Ascending aorta (tissue), 2 donors: ENCODE data around the gene SETD7. TPM values are rescaled to one million over a fixed set of nuclear protein-coding genes. Genes with fewer than 3 reads are reported as not detected.

Source experiments
- DNase-seq, 2 donors: peaks; one replicate each; pipeline ENCODE4 v3.0.0-alpha.2; 2019; ENCODE audit warnings: low spot score in 2 of 2
- H3K27ac ChIP-seq, 2 donors: fragments of 200-600 bp; sonication (generic); one replicate each; pipeline ENCODE4 v1.5.1; 2016 to 2017; ENCODE audit warnings: mild to moderate bottlenecking in 1 of 2
- H3K27me3 ChIP-seq: fragments of 200-600 bp; sonication (generic); one replicate; pipeline ENCODE4 v1.5.1; 2017
- H3K36me3 ChIP-seq, 2 donors: fragments of 200-600 bp; sonication (generic); one replicate each; pipeline ENCODE4 v1.5.1; 2016
- H3K4me1 ChIP-seq, 2 donors: fragments of 200-600 bp; sonication (generic); one replicate each; pipeline ENCODE4 v1.5.1; 2016 to 2017; ENCODE audit warnings: mild to moderate bottlenecking in 1 of 2
- H3K4me3 ChIP-seq, 2 donors: fragments of 200-600 bp; sonication (generic); one replicate each; pipeline ENCODE4 v1.5.1; 2016 to 2017; ENCODE audit warnings: mild to moderate bottlenecking in 1 of 2
- H3K9me3 ChIP-seq, 2 donors: fragments of 200-600 bp; sonication (generic); one replicate each; pipeline ENCODE4 v1.5.1; 2016
- intact Hi-C: fragments of 100-400 bp; cut with DNase I; formaldehyde crosslinking; loops from one replicate; pipeline ENCODE4 v1.15.1; 2023
- total RNA-seq: library from RNA; depleted of rRNA; stranded (reverse); fragments of >200 nt; gene quantifications from one replicate; pipeline ENCODE4 v1.1.0, GENCODE V29; 2016
- TF ChIP-seq, protein P1 (sequence below), 3 experiments: fragments of 200-600 bp in 2 of 3; fragments of 450-650 bp in 1 of 3; sonication (generic) in 2 of 3; IDR thresholded peaks; one replicate each; pipeline ENCODE4 v1.5.1; 2016 to 2019; ENCODE audit warnings: antibody characterized with exemption in 3 of 3, mild to moderate bottlenecking in 1 of 3, moderate library complexity in 1 of 3

SETD7 gene
- total RNA-seq, 1 donor from 2014 or later, result 33.2 TPM

DNA sequence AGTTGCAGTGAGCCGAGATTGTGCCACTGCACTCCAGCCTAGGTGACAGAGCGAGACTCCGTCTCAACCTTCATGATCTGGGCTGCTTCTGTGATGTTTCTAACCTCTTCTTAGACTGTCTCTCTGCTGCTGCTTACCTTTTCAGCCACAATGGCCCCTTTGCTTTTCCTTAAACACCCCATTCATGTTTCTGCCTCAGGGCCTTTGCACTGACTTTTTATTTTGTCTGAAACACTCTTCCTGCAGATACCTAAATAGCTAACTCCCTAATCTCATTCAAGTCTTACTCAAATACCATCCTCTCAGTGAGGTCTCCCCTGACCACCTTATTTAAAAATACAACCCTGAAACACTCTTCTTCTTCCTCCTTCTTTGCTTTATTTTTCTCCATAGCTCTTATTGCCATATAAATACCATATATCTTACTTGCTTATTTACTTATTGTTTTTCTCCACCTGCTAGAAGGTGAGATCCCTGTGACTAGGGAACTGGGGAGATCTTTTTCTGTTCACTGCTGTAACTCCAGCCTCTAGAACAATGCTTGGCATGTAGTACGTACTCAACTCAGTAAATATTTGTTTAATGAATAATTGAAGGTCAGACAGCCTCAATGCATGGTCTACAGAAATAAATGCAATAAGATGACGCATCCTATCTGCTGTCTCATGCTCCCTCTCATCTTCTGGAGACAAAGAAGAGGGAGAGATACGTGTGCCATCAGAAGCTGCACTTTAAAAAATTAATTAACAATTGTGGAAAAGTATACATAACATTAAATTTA lies 43.8 kb upstream of the SETD7 start:
- no peaks in the 10 kb centered on the region for H3K36me3 ChIP-seq
- no peak for DNase-seq
- no peak overlapping the region for H3K27ac ChIP-seq
- TF ChIP-seq, protein P1, sequence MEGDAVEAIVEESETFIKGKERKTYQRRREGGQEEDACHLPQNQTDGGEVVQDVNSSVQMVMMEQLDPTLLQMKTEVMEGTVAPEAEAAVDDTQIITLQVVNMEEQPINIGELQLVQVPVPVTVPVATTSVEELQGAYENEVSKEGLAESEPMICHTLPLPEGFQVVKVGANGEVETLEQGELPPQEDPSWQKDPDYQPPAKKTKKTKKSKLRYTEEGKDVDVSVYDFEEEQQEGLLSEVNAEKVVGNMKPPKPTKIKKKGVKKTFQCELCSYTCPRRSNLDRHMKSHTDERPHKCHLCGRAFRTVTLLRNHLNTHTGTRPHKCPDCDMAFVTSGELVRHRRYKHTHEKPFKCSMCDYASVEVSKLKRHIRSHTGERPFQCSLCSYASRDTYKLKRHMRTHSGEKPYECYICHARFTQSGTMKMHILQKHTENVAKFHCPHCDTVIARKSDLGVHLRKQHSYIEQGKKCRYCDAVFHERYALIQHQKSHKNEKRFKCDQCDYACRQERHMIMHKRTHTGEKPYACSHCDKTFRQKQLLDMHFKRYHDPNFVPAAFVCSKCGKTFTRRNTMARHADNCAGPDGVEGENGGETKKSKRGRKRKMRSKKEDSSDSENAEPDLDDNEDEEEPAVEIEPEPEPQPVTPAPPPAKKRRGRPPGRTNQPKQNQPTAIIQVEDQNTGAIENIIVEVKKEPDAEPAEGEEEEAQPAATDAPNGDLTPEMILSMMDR (IDR thresholded peaks at IDR 0.05), result no peak
- intact Hi-C loops, result no loop called here
- no peaks in the 10 kb centered on the region for H3K9me3 ChIP-seq
- no peak overlapping the region for H3K4me3 ChIP-seq
- H3K4me1 ChIP-seq, result no peaks in the 10 kb centered on the region
- H3K27me3 ChIP-seq, result no peaks in the 10 kb centered on the region

DNA sequence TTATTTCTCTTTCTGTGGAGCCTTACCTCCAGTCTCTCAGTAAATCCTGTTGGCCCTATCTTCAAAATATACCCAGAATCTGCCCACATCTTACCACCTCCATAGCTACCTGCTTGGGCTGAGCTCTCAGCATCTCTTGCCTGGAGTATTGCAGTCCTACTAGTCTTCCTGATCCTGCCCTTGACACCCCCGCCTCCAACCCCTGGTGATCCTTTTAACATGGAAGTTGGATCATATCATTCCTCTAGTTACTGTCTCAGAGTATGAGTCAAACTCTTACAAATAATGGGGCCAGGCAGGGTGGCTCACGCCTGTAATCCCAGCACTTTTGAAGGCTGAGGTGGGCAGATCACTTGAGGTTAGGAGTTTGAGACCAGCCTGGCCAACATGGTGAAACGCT lies 43.1 kb upstream of the SETD7 start:
- no peak for DNase-seq
- no peaks in the 10 kb centered on the region for H3K36me3 ChIP-seq
- H3K4me3 ChIP-seq, result no peak overlapping the region
- no peaks in the 10 kb centered on the region for H3K4me1 ChIP-seq
- H3K9me3 ChIP-seq, result no peaks in the 10 kb centered on the region
- TF ChIP-seq, protein P1 (IDR thresholded peaks at IDR 0.05), result no peak
- H3K27ac ChIP-seq, result no peak overlapping the region
- intact Hi-C loops, result no loop called here
- H3K27me3 ChIP-seq, result no peaks in the 10 kb centered on the region

GRCh38 chr4:139596684-139597279 lies 40.8 kb upstream of the SETD7 start:
- H3K27ac ChIP-seq, result no peak overlapping the region
- H3K4me3 ChIP-seq, result no peak overlapping the region
- TF ChIP-seq, protein P1 (IDR thresholded peaks at IDR 0.05), result no peak
- DNase-seq, result no peak
- H3K36me3 ChIP-seq, result no peaks in the 10 kb centered on the region
- intact Hi-C loops, result no loop called here
- no peaks in the 10 kb centered on the region for H3K4me1 ChIP-seq
- no peaks in the 10 kb centered on the region for H3K27me3 ChIP-seq
- H3K9me3 ChIP-seq, result no peaks in the 10 kb centered on the region

- no peak overlapping the region for H3K27ac ChIP-seq
- DNase-seq, result no peak
- intact Hi-C loops, result no loop called here
Observed at GRCh38 chr4:139596034-139596683, 40.1 kb upstream of the SETD7 start.

DNA sequence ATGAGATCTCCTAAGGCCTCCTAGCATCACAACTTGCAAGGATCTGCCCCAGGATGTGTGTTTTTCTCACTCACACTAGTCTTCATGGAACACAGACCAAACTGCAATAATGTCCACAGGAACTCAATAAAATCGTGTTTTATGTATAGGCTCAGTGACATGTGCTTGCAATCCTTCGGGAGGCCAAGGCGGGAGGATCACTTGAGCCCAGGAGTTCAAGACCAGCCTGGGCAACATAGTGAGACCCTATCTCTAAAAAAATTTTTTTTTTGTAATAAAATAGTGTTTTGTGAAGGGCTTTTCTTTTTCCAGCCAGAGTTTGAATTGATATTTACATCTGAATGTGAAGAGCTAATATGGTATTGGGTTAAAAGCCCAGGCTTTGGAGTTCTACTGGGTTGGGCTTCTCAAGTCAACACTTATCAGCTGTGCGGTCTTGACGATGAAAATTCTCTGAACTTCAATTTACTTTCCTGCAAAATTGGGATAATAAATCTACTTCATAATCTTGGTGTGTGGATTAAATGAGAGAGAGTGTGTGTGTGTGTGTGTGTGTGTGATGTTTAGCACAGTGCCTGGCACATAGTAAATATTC lies 38.7 kb upstream of the SETD7 start:
- Histone ChIP-seq H3K9me3 (no peaks in the 10 kb centered on the region), H3K27me3 (no peaks in the 10 kb centered on the region), H3K36me3 (no peaks in the 10 kb centered on the region), H3K27ac (no peak overlapping the region), H3K4me1 (no peaks in the 10 kb centered on the region), H3K4me3 (no peak overlapping the region)
- DNase-seq, result no peak
- intact Hi-C loops, result no loop called here
- TF ChIP-seq, protein P1 (IDR thresholded peaks at IDR 0.05), result no peak

More at GRCh38 chr4:139596034-139596683, 40.1 kb upstream of the SETD7 start:
- H3K4me3 ChIP-seq, result no peak overlapping the region
- H3K27me3 ChIP-seq, result no peaks in the 10 kb centered on the region
- no peaks in the 10 kb centered on the region for H3K9me3 ChIP-seq
- TF ChIP-seq, protein P1 (IDR thresholded peaks at IDR 0.05), result no peak
- no peaks in the 10 kb centered on the region for H3K4me1 ChIP-seq
- H3K36me3 ChIP-seq, result no peaks in the 10 kb centered on the region
